IMR-90 (cell line): ENCODE data around the gene LRIG1.

ENCODE experiments used
- CHD1 ChIP-seq: IDR thresholded peaks from 2 replicates; pipeline ENCODE4 v1.6.1; 2012; ENCODE audit warnings: low read depth, low read length, improper control_type of control experiment
- FOS ChIP-seq: fragments of 150-350 bp; IDR thresholded peaks from 2 replicates; pipeline ENCODE4 v1.6.1; 2016; ENCODE audit warnings: low read depth, low read length
- MXI1 ChIP-seq: IDR thresholded peaks from 2 replicates; pipeline ENCODE4 v1.6.1; 2012; ENCODE audit warnings: low read depth, mild to moderate bottlenecking, low read length, moderate library complexity, borderline replicate concordance
- POLR2A ChIP-seq: IDR thresholded peaks from 2 replicates; pipeline ENCODE4 v1.6.1; 2012; ENCODE audit warnings: mild to moderate bottlenecking, low read depth, low read length
- RFX5 ChIP-seq: IDR thresholded peaks from 2 replicates; pipeline ENCODE4 v1.8.0; 2012; ENCODE audit warnings: low read depth, mild to moderate bottlenecking, low read length, moderate library complexity
- TF ChIP-seq, protein P1 (sequence below): conservative IDR thresholded peaks from 2 replicates; pipeline ENCODE4 v1.5.1; 2012; ENCODE audit warnings: mild to moderate bottlenecking, low read depth, low read length, improper control_type of control experiment
- TF ChIP-seq, protein P2 (sequence below): fragments of 150-350 bp; IDR thresholded peaks from 2 replicates; pipeline ENCODE4 v1.6.1; 2017; ENCODE audit warnings: mild to moderate bottlenecking, antibody characterized with exemption, low read length, low read depth

DNA sequence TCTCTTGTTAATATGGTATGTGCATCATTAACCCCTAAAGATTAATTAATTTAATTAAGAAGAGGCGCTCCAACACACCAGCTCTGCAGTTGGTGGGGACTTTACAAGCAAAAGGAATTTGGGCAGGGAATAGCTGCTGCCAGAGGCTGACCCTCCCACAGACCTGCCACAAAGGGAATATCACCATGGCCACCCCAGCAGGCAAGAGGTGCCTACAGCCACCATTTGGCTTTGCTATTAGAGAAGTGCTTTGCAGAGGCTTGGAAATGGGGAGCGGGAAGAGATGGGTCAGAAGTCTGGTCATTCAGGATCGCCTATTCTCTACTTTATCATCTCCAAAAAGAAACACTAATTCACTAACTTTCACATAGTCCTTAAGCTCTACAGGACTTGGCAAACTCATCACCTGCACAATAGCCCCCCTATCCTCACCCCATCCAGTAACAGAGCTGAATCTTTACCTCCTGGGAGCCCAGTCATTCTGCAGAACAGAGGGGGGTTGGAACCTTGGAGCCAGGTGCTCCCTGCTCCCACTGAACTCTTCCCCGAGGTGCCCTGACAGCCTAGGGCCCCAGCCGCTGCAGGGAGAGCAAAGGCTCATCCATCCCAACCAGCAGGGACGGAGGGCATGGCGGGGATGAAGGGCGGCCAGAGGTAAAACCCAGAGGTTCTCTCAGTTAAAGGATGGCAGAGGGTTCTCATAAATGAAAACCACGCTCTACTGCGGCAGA is 29.7 kb downstream of the LRIG1 start:
- TF ChIP-seq, protein P1, sequence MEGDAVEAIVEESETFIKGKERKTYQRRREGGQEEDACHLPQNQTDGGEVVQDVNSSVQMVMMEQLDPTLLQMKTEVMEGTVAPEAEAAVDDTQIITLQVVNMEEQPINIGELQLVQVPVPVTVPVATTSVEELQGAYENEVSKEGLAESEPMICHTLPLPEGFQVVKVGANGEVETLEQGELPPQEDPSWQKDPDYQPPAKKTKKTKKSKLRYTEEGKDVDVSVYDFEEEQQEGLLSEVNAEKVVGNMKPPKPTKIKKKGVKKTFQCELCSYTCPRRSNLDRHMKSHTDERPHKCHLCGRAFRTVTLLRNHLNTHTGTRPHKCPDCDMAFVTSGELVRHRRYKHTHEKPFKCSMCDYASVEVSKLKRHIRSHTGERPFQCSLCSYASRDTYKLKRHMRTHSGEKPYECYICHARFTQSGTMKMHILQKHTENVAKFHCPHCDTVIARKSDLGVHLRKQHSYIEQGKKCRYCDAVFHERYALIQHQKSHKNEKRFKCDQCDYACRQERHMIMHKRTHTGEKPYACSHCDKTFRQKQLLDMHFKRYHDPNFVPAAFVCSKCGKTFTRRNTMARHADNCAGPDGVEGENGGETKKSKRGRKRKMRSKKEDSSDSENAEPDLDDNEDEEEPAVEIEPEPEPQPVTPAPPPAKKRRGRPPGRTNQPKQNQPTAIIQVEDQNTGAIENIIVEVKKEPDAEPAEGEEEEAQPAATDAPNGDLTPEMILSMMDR, result no peak
- TF ChIP-seq FOS, result no peak
- no peak for TF ChIP-seq CHD1
- no peak for TF ChIP-seq POLR2A
- TF ChIP-seq, protein P2, sequence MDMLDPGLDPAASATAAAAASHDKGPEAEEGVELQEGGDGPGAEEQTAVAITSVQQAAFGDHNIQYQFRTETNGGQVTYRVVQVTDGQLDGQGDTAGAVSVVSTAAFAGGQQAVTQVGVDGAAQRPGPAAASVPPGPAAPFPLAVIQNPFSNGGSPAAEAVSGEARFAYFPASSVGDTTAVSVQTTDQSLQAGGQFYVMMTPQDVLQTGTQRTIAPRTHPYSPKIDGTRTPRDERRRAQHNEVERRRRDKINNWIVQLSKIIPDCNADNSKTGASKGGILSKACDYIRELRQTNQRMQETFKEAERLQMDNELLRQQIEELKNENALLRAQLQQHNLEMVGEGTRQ, result no peak
- TF ChIP-seq MXI1, result no peak
- TF ChIP-seq RFX5, result no peak
